IMR-90 (cell line): Measurements from ENCODE around the gene TCERG1L. TPM values are rescaled to one million over a fixed set of nuclear protein-coding genes. Genes with fewer than 3 reads are reported as not detected.

Source experiments
- ATAC-seq: fragments of 200-7000 bp; cut with Tn5 transposase; 2 replicates; pipeline ENCODE4 v1.9.1; 2020; ENCODE audit warnings: low read depth, mild to moderate bottlenecking, moderate library complexity
- BruUV-seq: library from RNA; stranded (reverse); fragments of 400-500 nt; replicated peaks from 2 replicates; lab custom pipeline; 2021; lab: Mats Ljungman, UMichigan
- CTCF ChIA-PET: fragments of 300-600 bp; formaldehyde crosslinking; extraction: SDS; loops from one replicate; lab custom pipeline; 2021; ENCODE audit warnings: antibody characterized with exemption; lab: Yijun Ruan, JAX
- POLR2A ChIA-PET: fragments of 300-600 bp; sonication (Branson Sonifier 250); formaldehyde crosslinking; loops from one replicate; lab custom pipeline; 2022; ENCODE audit warnings: antibody characterized with exemption; ENCODE audit not compliant: unreplicated experiment; lab: Charles Lee
- DNase-seq: peaks from one replicate; pipeline ENCODE4 v3.0.0; 2013
- H2AFZ ChIP-seq: replicated peaks from 2 replicates; pipeline ENCODE3; 2013; ENCODE audit warnings: low read length, mild to moderate bottlenecking; ENCODE audit not compliant: poor library complexity
- H2AK5ac ChIP-seq: 2 replicates; pipeline ENCODE4 v1.6.1; 2013; ENCODE audit warnings: low read depth, low read length, inconsistent platforms
- H2AK9ac ChIP-seq: replicated peaks from 2 replicates; pipeline ENCODE3; 2013; ENCODE audit warnings: mild to moderate bottlenecking, low read depth, low read length, moderate library complexity; ENCODE audit not compliant: poor library complexity
- H2BK120ac ChIP-seq: 2 replicates; pipeline ENCODE4 v1.6.1; 2013; ENCODE audit warnings: low read depth, low read length, inconsistent platforms
- H2BK15ac ChIP-seq: 3 replicates; pipeline ENCODE4 v1.6.1; 2013; ENCODE audit warnings: low read depth, low read length, inconsistent platforms
- H2BK20ac ChIP-seq: 2 replicates; pipeline ENCODE4 v1.6.1; 2013; ENCODE audit warnings: low read depth, mild to moderate bottlenecking, inconsistent platforms, low read length, moderate library complexity
- H2BK5ac ChIP-seq: 2 replicates; pipeline ENCODE4 v1.6.1; 2013; ENCODE audit warnings: mild to moderate bottlenecking, low read depth, low read length, inconsistent platforms; ENCODE audit not compliant: poor library complexity, severe bottlenecking
- H3K14ac ChIP-seq: replicated peaks from 2 replicates; pipeline ENCODE4 v1.6.1; 2013; ENCODE audit warnings: low read depth, low read length, inconsistent platforms
- H3K18ac ChIP-seq: 2 replicates; pipeline ENCODE4 v1.6.1; 2013; ENCODE audit warnings: low read depth, low read length, control low read depth
- H3K23ac ChIP-seq: 2 replicates; pipeline ENCODE4 v1.6.1; 2013; ENCODE audit warnings: low read depth, low read length, inconsistent platforms
- H3K27ac ChIP-seq: 2 replicates; pipeline ENCODE4 v1.5.1; 2013; ENCODE audit warnings: mild to moderate bottlenecking, control low read depth, low read length; ENCODE audit not compliant: insufficient read depth
- H3K27me3 ChIP-seq: 2 replicates; pipeline ENCODE4 v1.6.1; 2013; ENCODE audit warnings: low read length; ENCODE audit not compliant: control insufficient read depth, insufficient read depth
- H3K36me3 ChIP-seq: 2 replicates; pipeline ENCODE4 v1.6.1; 2013; ENCODE audit warnings: low read length, mixed read lengths; ENCODE audit not compliant: control insufficient read depth, insufficient read depth
- H3K4ac ChIP-seq: 2 replicates; pipeline ENCODE4 v1.6.1; 2013; ENCODE audit warnings: low read depth, low read length, inconsistent platforms
- H3K4me1 ChIP-seq: 2 replicates; pipeline ENCODE4 v1.6.1; 2013; ENCODE audit warnings: low read length, mixed read lengths; ENCODE audit not compliant: control insufficient read depth, insufficient read depth
- H3K4me2 ChIP-seq: 2 replicates; pipeline ENCODE4 v1.6.1; 2013; ENCODE audit warnings: low read depth, mild to moderate bottlenecking, control low read depth, low read length, moderate library complexity
- H3K4me3 ChIP-seq: 2 replicates; pipeline ENCODE4 v1.5.1; 2013; ENCODE audit warnings: low read depth, mild to moderate bottlenecking, control low read depth, low read length, moderate library complexity; ENCODE audit not compliant: insufficient read depth
- H3K56ac ChIP-seq: 2 replicates; pipeline ENCODE4 v1.6.1; 2013; ENCODE audit warnings: low read length, inconsistent platforms; ENCODE audit not compliant: insufficient read depth; ENCODE audit errors: extremely low read depth
- H3K79me1 ChIP-seq, 2 experiments: 2 replicates each; pipeline ENCODE4 v1.6.1; 2013; ENCODE audit warnings: low read length in 2 of 2, inconsistent platforms in 1 of 2, low read depth in 1 of 2
- H3K9ac ChIP-seq: 2 replicates; pipeline ENCODE4 v1.6.1; 2013; ENCODE audit warnings: low read depth, low read length, control low read depth
- H3K9me1 ChIP-seq: 2 replicates; pipeline ENCODE4 v1.6.1; 2013; ENCODE audit warnings: low read length, inconsistent platforms; ENCODE audit not compliant: insufficient read depth
- H3K9me3 ChIP-seq: 2 replicates; pipeline ENCODE4 v1.6.1; 2013; ENCODE audit warnings: low read length; ENCODE audit not compliant: control insufficient read depth, insufficient read depth
- H4K20me1 ChIP-seq: 2 replicates; pipeline ENCODE4 v1.6.1; 2013; ENCODE audit warnings: low read length, inconsistent platforms; ENCODE audit not compliant: insufficient read depth
- H4K5ac ChIP-seq: 2 replicates; pipeline ENCODE4 v1.6.1; 2013; ENCODE audit warnings: mild to moderate bottlenecking, low read depth, low read length, control low read depth
- H4K8ac ChIP-seq, 2 experiments: 2 replicates each; pipeline ENCODE4 v1.6.1; 2013; ENCODE audit warnings: low read depth in 2 of 2, low read length in 2 of 2, control low read depth in 1 of 2, inconsistent platforms in 1 of 2
- H4K91ac ChIP-seq: 2 replicates; pipeline ENCODE4 v1.6.1; 2013; ENCODE audit warnings: low read depth, low read length, inconsistent platforms; ENCODE audit not compliant: insufficient read depth
- CHD1 ChIP-seq: IDR thresholded peaks from 2 replicates; pipeline ENCODE4 v1.6.1; 2012; ENCODE audit warnings: low read depth, low read length, improper control_type of control experiment
- CTCF ChIP-seq: conservative IDR thresholded peaks from 2 replicates; pipeline ENCODE4 v1.5.1; 2012; ENCODE audit warnings: mild to moderate bottlenecking, low read depth, low read length, improper control_type of control experiment
- ELK1 ChIP-seq: fragments of 150-350 bp; IDR thresholded peaks from 2 replicates; pipeline ENCODE4 v1.6.1; 2016; ENCODE audit warnings: low read depth, mild to moderate bottlenecking, low read length, moderate library complexity, borderline replicate concordance
- FOS ChIP-seq: fragments of 150-350 bp; IDR thresholded peaks from 2 replicates; pipeline ENCODE4 v1.6.1; 2016; ENCODE audit warnings: low read depth, low read length
- MAFK ChIP-seq: IDR thresholded peaks from 2 replicates; pipeline ENCODE4 v1.6.1; 2012; ENCODE audit warnings: low read depth, low read length, improper control_type of control experiment
- MAZ ChIP-seq: IDR thresholded peaks from 2 replicates; pipeline ENCODE4 v1.6.1; 2012; ENCODE audit warnings: low read depth, mild to moderate bottlenecking, low read length, improper control_type of control experiment, moderate library complexity, borderline replicate concordance
- MXI1 ChIP-seq: IDR thresholded peaks from 2 replicates; pipeline ENCODE4 v1.6.1; 2012; ENCODE audit warnings: low read depth, mild to moderate bottlenecking, low read length, moderate library complexity, borderline replicate concordance
- NFE2L2 ChIP-seq: fragments of 150-350 bp; IDR thresholded peaks from 2 replicates; pipeline ENCODE4 v1.6.1; 2016; ENCODE audit warnings: low read depth, mild to moderate bottlenecking, low read length
- POLR2A ChIP-seq: IDR thresholded peaks from 2 replicates; pipeline ENCODE4 v1.6.1; 2012; ENCODE audit warnings: mild to moderate bottlenecking, low read depth, low read length
- RAD21 ChIP-seq: IDR thresholded peaks from 2 replicates; pipeline ENCODE4 v1.6.1; 2012; ENCODE audit warnings: low read length, improper control_type of control experiment
- RCOR1 ChIP-seq: IDR thresholded peaks from 2 replicates; pipeline ENCODE4 v1.6.1; 2012; ENCODE audit warnings: mild to moderate bottlenecking, low read length, improper control_type of control experiment; ENCODE audit not compliant: insufficient replicate concordance
- RFX5 ChIP-seq: IDR thresholded peaks from 2 replicates; pipeline ENCODE4 v1.8.0; 2012; ENCODE audit warnings: low read depth, mild to moderate bottlenecking, low read length, moderate library complexity
- SMC3 ChIP-seq: fragments of 150-350 bp; IDR thresholded peaks from 2 replicates; pipeline ENCODE4 v1.6.1; 2016; ENCODE audit warnings: low read depth, mild to moderate bottlenecking, antibody characterized with exemption, low read length, moderate library complexity
- USF2 ChIP-seq: fragments of 150-350 bp; IDR thresholded peaks from 2 replicates; pipeline ENCODE4 v1.6.1; 2017; ENCODE audit warnings: mild to moderate bottlenecking, antibody characterized with exemption, low read length, low read depth
- WGBS, 2 experiments: methylation state at CpG; one replicate each; pipeline versions ENCODE4 v1.1.5 to v1.1.7; 2013; ENCODE audit warnings: missing lambda C conversion rate in 2 of 2; ENCODE audit not compliant: insufficient read length in 1 of 2; ENCODE audit errors: extremely low coverage in 2 of 2; 5-methylcytosine and 5-hydroxymethylcytosine counted together
- dilution Hi-C: fragments of 300-500 bp; cut with HindIII; formaldehyde crosslinking; loops from one replicate; pipeline ENCODE4 v1.14.3; 2018; ENCODE audit warnings: low sequenced_read_pairs; ENCODE audit not compliant: unreplicated experiment
- in situ Hi-C: fragments of 300-500 bp; cut with MboI; formaldehyde crosslinking; loops from 3 replicates; pipeline ENCODE4 v1.14.3; 2019; ENCODE audit warnings: low sequenced_read_pairs, inconsistent platforms, mixed read lengths
- intact Hi-C: fragments of 100-400 bp; cut with micrococcal nuclease; formaldehyde crosslinking; loops from 2 replicates; pipeline ENCODE4 v1.10.0; 2022
- polyA plus RNA-seq, 3 experiments: library from polyadenylated mRNA; depleted of rRNA; stranded (reverse); fragments of >200 nt; gene quantifications; 2 replicates each; pipeline ENCODE4 v1.2.3, GENCODE V29; 2012; ENCODE audit warnings: low replicate concordance in 1 of 3
- total RNA-seq: library from RNA; depleted of rRNA; stranded (reverse); fragments of >200 nt; gene quantifications from 2 replicates; pipeline ENCODE4 v1.2.3, GENCODE V29; 2012

TCERG1L gene
- total and polyA plus RNA-seq, 2 of the 4 experiments (the other 2 are of a cell fraction), result not detected

GRCh38 chr10:131337741-131338140 lies 26.2 kb upstream of the TCERG1L start:
- H3K4ac ChIP-seq, result no peak overlapping the region
- no peak overlapping the region for H3K14ac ChIP-seq
- no peak overlapping the region for H3K4me3 ChIP-seq
- H2AK9ac ChIP-seq, result no peak overlapping the region
- no peak overlapping the region for H3K18ac ChIP-seq
- H2AK5ac ChIP-seq, result no peak overlapping the region
- TF ChIP-seq MAFK (no peak), CHD1 (no peak), ELK1 (no peak), RFX5 (no peak), USF2 (no peak), MAZ (no peak), FOS (no peak), CTCF (no peak), MXI1 (no peak), POLR2A (no peak), RAD21 (no peak), RCOR1 (no peak), NFE2L2 (no peak), SMC3 (no peak)
- DNase-seq (no peak), ATAC-seq (no peak)
- ChIA-PET POLR2A (no interaction called here), CTCF (no interaction called here)
- no peaks in the 10 kb centered on the region for H3K27me3 ChIP-seq
- dilution Hi-C loops (no loop called here), intact Hi-C loops (no loop called here), in situ Hi-C loops (no loop called here)
- H3K36me3 ChIP-seq, result no peaks in the 10 kb centered on the region
- no peaks in the 10 kb centered on the region for H3K79me1 ChIP-seq
- H3K9ac ChIP-seq, result no peak overlapping the region
- H3K4me2 ChIP-seq, result no peak overlapping the region
- H4K91ac ChIP-seq, result no peak overlapping the region
- H3K23ac ChIP-seq, result no peak overlapping the region
- no peak overlapping the region for H3K56ac ChIP-seq
- no peak overlapping the region for H2BK15ac ChIP-seq
- no peak overlapping the region for H2BK20ac ChIP-seq
- no peak overlapping the region for H3K27ac ChIP-seq
- H3K9me1 ChIP-seq, result no peaks in the 10 kb centered on the region
- peaks cover 16% of the 10 kb centered on the region for H3K9me3 ChIP-seq
- H4K5ac ChIP-seq, result no peak overlapping the region
- 40% methylated on average over 1 of the region's 5 CpGs; no CpG with 5 or more reads in 1 of the 2 experiments for WGBS, 2 experiments
- no peak overlapping the region for H2BK5ac ChIP-seq
- no peak overlapping the region for H2BK120ac ChIP-seq
- no TSS peak for BruUV-seq
- H4K8ac ChIP-seq, result no peak overlapping the region
- no peaks in the 10 kb centered on the region for H4K20me1 ChIP-seq
- no peaks in the 10 kb centered on the region for H3K4me1 ChIP-seq
- no peak overlapping the region for H2AFZ ChIP-seq
